Endothelial cell of umbilical vein (primary cell): ENCODE measurements around the gene DKKL1. TPM values are rescaled to one million over a fixed set of nuclear protein-coding genes. Genes with fewer than 3 reads are reported as not detected.

Source experiments
- BruUV-seq: library from RNA; stranded (reverse); fragments of 400-500 nt; replicated peaks from 2 replicates; lab custom pipeline; 2021; lab: Mats Ljungman, UMichigan
- CTCF ChIA-PET: fragments of 300-600, 350-600 bp; sonication (Branson Sonifier 250); formaldehyde crosslinking; loops from one replicate; lab custom pipeline; 2021; ENCODE audit warnings: antibody characterized with exemption, inconsistent platforms; lab: Charles Lee
- POLR2A ChIA-PET: fragments of 300-600, 350-600 bp; sonication (Branson Sonifier 250); formaldehyde crosslinking; loops from one replicate; lab custom pipeline; 2021; ENCODE audit warnings: antibody characterized with exemption, inconsistent platforms; lab: Charles Lee
- DNase-seq: peaks from one replicate; pipeline ENCODE4 v3.0.0-alpha.2; 2011; ENCODE audit warnings: low read depth, low spot score
- FAIRE-seq: peaks from 2 replicates; lab custom pipeline; 2011; peaks lifted over from hg19 to GRCh38; lab: Jason Lieb, UNC
- H2AFZ ChIP-seq: 2 replicates; pipeline ENCODE4 v1.6.0; 2012; ENCODE audit warnings: low read depth, low read length, control low read depth, inconsistent platforms
- H3K27ac ChIP-seq: 2 replicates; pipeline ENCODE4 v1.5.1; 2011; ENCODE audit warnings: low read depth, mild to moderate bottlenecking, control low read depth, low read length, moderate library complexity; ENCODE audit not compliant: insufficient read depth
- H3K27me3 ChIP-seq, 2 experiments: 2 replicates each; pipeline versions ENCODE4 v1.6.0 to v1.6.1; 2011; ENCODE audit warnings: low read length in 2 of 2, mixed read lengths in 1 of 2; ENCODE audit not compliant: control insufficient read depth in 2 of 2, insufficient read depth in 2 of 2
- H3K36me3 ChIP-seq, 2 experiments: 2 replicates in 1 of 2; 3 replicates in 1 of 2; pipeline ENCODE4 v1.5.1; 2011; ENCODE audit warnings: low read length in 2 of 2, mild to moderate bottlenecking in 1 of 2, moderate library complexity in 1 of 2; ENCODE audit not compliant: control insufficient read depth in 2 of 2, insufficient read depth in 2 of 2; ENCODE audit errors: extremely low read depth in 1 of 2
- H3K4me1 ChIP-seq: 3 replicates; pipeline ENCODE4 v1.5.1; 2011; ENCODE audit warnings: mild to moderate bottlenecking, low read length; ENCODE audit not compliant: control insufficient read depth, insufficient read depth; ENCODE audit errors: extremely low read depth
- H3K4me2 ChIP-seq: 2 replicates; pipeline ENCODE4 v1.6.1; 2011; ENCODE audit warnings: low read length, control low read depth, mixed read lengths; ENCODE audit not compliant: insufficient read depth
- H3K4me3 ChIP-seq, 3 experiments: fragments of 200-600 bp in 1 of 3; sonication (generic), shearing (Covaris generic) in 1 of 3; replicated peaks in 1 of 3; 2 replicates each; pipeline ENCODE4 v1.5.1; 2011 to 2016; ENCODE audit warnings: control low read depth in 3 of 3, low read length in 3 of 3, mild to moderate bottlenecking in 2 of 3, inconsistent platforms in 1 of 3, low read depth in 1 of 3, moderate library complexity in 1 of 3; ENCODE audit not compliant: insufficient read depth in 1 of 3
- H3K79me2 ChIP-seq: 2 replicates; pipeline ENCODE4 v1.6.0; 2012; ENCODE audit warnings: low read length, inconsistent platforms; ENCODE audit not compliant: control insufficient read depth, insufficient read depth
- H3K9ac ChIP-seq: replicated peaks from 2 replicates; pipeline ENCODE3; 2011; ENCODE audit warnings: low read length, control low read depth; ENCODE audit not compliant: insufficient read depth; ENCODE audit errors: extremely low read depth
- H3K9me1 ChIP-seq: replicated peaks from 3 replicates; pipeline ENCODE4 v1.6.0; 2011; ENCODE audit warnings: mild to moderate bottlenecking, low read length; ENCODE audit not compliant: control insufficient read depth, insufficient read depth; ENCODE audit errors: extremely low read depth
- H3K9me3 ChIP-seq: replicated peaks from 2 replicates; pipeline ENCODE4 v1.5.1; 2012; ENCODE audit warnings: low read length, inconsistent platforms; ENCODE audit not compliant: control insufficient read depth, insufficient read depth
- H4K20me1 ChIP-seq: replicated peaks from 2 replicates; pipeline ENCODE3; 2011; ENCODE audit warnings: mild to moderate bottlenecking, low read length; ENCODE audit not compliant: control insufficient read depth, insufficient read depth; ENCODE audit errors: extremely low read depth
- EZH2 ChIP-seq: IDR thresholded peaks from 2 replicates; pipeline ENCODE4 v1.6.1; 2012; ENCODE audit warnings: borderline replicate concordance, low read depth, mild to moderate bottlenecking, moderate library complexity, low read length, inconsistent platforms; ENCODE audit not compliant: severe bottlenecking
- FOS ChIP-seq: IDR thresholded peaks from 2 replicates; pipeline ENCODE4 v1.6.1; 2011; ENCODE audit warnings: mild to moderate bottlenecking, low read length, moderate library complexity, borderline replicate concordance; ENCODE audit not compliant: insufficient read depth
- MYC ChIP-seq: IDR thresholded peaks from one replicate; pipeline ENCODE4 v1.6.1; 2011; ENCODE audit warnings: mild to moderate bottlenecking, low read depth, low read length
- POLR2A ChIP-seq: IDR thresholded peaks from 2 replicates; pipeline ENCODE4 v1.6.1; 2012; ENCODE audit warnings: low read depth, mild to moderate bottlenecking, control low read depth, low read length
- POLR2AphosphoS5 ChIP-seq: IDR thresholded peaks from 2 replicates; pipeline ENCODE4 v1.6.1; 2012; ENCODE audit warnings: low read depth, mild to moderate bottlenecking, control low read depth, low read length, moderate library complexity; ENCODE audit not compliant: insufficient read depth
- dilution Hi-C: fragments of 300-500 bp; cut with MboI; formaldehyde crosslinking; loops from one replicate; pipeline ENCODE4 v1.15.0; 2019; ENCODE audit warnings: low sequenced_read_pairs; ENCODE audit not compliant: extremely low pct_ligation_motif_present
- intact Hi-C: fragments of 100-400 bp; cut with micrococcal nuclease; formaldehyde crosslinking; loops from one replicate; pipeline ENCODE4 v1.10.0; 2022
- polyA plus RNA-seq, 4 experiments: library from polyadenylated mRNA; depleted of rRNA in 3 of 4; stranded (reverse) in 3 of 4; unstranded in 1 of 4; fragments of >200 nt; gene quantifications; 2 replicates each; pipeline versions ENCODE4 v1.2.1 to v1.2.3, GENCODE V29; 2011 to 2012; ENCODE audit warnings: missing spikeins in 1 of 4
- total RNA-seq: library from RNA; stranded (reverse); gene quantifications from 2 replicates; pipeline ENCODE4 v1.2.3, GENCODE V29; 2021
- TF ChIP-seq, protein P1 (sequence below), 2 donors: IDR thresholded peaks; 1 replicate in 1 of 2; 2 replicates in 1 of 2; pipeline ENCODE4 v1.5.1; 2011; ENCODE audit warnings: low read length in 2 of 2, mild to moderate bottlenecking in 2 of 2, moderate library complexity in 2 of 2, control low read depth in 1 of 2, inconsistent platforms in 1 of 2, low read depth in 1 of 2; ENCODE audit not compliant: insufficient read depth in 1 of 2; ENCODE audit errors: extremely low read depth in 1 of 2
- TF ChIP-seq, protein P2 (sequence below): IDR thresholded peaks from 2 replicates; pipeline ENCODE4 v1.6.1; 2011; ENCODE audit not compliant: insufficient read depth, insufficient read length

Gene DKKL1
- total and polyA plus RNA-seq, 2 donors (not counting 3 experiments of a cell fraction or from before 2014, with no cell fraction given) = 0.21 TPM; not detected in 1

DNA sequence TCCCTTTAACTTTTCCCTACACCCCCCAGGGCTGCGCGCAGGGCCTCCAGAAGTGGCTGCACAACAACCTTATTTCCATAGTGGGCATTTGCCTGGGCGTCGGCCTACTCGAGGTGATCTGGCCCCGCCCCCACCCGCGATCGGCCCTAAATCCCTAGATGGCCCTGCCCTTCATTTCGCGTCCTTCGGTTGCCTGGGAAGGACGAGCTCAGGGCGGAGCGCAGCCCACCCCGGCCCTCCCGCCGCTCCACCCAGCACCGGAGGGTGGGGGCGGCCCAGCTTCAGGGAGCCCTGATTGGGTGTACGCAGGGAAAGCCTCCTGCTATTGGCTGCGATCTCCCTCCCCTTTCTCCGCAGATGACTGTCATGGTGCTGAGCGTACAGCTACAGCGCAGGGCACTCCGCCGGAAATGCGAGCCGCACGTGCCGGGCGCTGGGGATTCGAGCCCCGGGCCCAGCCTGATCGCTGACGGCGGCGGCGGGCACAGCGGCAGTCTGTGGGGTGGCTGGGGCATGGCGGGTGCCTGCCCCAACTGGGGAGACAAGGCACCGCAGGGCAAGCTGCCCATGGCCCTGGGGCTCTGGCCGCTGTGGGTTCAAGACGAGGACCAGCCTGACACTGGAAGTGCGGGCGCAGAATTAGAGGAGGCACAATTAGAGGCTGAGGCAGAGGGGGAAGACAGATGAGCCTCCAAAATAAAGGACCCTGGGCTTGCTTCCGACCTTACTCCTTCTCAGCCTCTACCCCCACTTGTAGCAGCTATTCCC, 24.2 kb upstream of the DKKL1 start:
- intact Hi-C loops = loop anchor here (1.0 kb wide), 1 partner anchor 22 kb away; no protein-coding TSS in a partner anchor
- ChIA-PET CTCF (interaction anchor here (0.6 to 3.5 kb wide), 4 partner anchors 12 to 113 kb away, joined by 3 to 15 read pairs (median 5); no protein-coding TSS in a partner anchor), POLR2A (no interaction called here)
- H3K4me3 ChIP-seq = no peak overlapping the region
- no peaks in the 10 kb centered on the region for H3K27me3 ChIP-seq
- FAIRE-seq (peak; percentile 81), DNase-seq (peak; percentile 84)
- no peaks in the 10 kb centered on the region for H4K20me1 ChIP-seq
- no peaks in the 10 kb centered on the region for H3K79me2 ChIP-seq
- TF ChIP-seq FOS (no peak), POLR2AphosphoS5 (peak; percentile 55), POLR2A (peak; percentile 62), MYC (no peak), EZH2 (no peak)
- TF ChIP-seq, protein P1, sequence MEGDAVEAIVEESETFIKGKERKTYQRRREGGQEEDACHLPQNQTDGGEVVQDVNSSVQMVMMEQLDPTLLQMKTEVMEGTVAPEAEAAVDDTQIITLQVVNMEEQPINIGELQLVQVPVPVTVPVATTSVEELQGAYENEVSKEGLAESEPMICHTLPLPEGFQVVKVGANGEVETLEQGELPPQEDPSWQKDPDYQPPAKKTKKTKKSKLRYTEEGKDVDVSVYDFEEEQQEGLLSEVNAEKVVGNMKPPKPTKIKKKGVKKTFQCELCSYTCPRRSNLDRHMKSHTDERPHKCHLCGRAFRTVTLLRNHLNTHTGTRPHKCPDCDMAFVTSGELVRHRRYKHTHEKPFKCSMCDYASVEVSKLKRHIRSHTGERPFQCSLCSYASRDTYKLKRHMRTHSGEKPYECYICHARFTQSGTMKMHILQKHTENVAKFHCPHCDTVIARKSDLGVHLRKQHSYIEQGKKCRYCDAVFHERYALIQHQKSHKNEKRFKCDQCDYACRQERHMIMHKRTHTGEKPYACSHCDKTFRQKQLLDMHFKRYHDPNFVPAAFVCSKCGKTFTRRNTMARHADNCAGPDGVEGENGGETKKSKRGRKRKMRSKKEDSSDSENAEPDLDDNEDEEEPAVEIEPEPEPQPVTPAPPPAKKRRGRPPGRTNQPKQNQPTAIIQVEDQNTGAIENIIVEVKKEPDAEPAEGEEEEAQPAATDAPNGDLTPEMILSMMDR (IDR thresholded peaks at IDR 0.05; ENCODE audit: extremely low read depth in 1 of 2, insufficient read depth in 1 of 2, low read depth in 1 of 2, low read length in 2 of 2) = no peak
- TF ChIP-seq, protein P2, sequence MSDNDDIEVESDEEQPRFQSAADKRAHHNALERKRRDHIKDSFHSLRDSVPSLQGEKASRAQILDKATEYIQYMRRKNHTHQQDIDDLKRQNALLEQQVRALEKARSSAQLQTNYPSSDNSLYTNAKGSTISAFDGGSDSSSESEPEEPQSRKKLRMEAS = peak; percentile 73
- H3K9me3 ChIP-seq = no peaks in the 10 kb centered on the region
- peaks cover 6 to 24% of the 10 kb centered on the region in 2 experiments for H3K36me3 ChIP-seq
- H2AFZ ChIP-seq = no peak overlapping the region
- no peak overlapping the region for H3K4me2 ChIP-seq
- peaks cover 15% of the 10 kb centered on the region for H3K4me1 ChIP-seq
- dilution Hi-C loops = no loop called here
- BruUV-seq = no TSS peak
- no peaks in the 10 kb centered on the region for H3K9me1 ChIP-seq
- no peak overlapping the region for H3K27ac ChIP-seq
- H3K9ac ChIP-seq = no peak overlapping the region
